H1 (cell line): Measurements from ENCODE around the gene EFCAB10. TPM values are rescaled to one million over a fixed set of nuclear protein-coding genes. Genes with fewer than 3 reads are reported as not detected.

Experiments
- BRCA1 ChIP-seq: IDR thresholded peaks from 2 replicates; pipeline ENCODE4 v1.6.1; 2012; ENCODE audit warnings: low read depth, low read length, improper control_type of control experiment
- CHD2 ChIP-seq: IDR thresholded peaks from 2 replicates; pipeline ENCODE4 v1.6.1; 2012; ENCODE audit warnings: low read length, improper control_type of control experiment
- EZH2 ChIP-seq: fragments of 200-600 bp; sonication (generic); IDR thresholded peaks from 2 replicates; pipeline ENCODE4 v1.7.1; 2012; ENCODE audit warnings: low read depth, mild to moderate bottlenecking, moderate library complexity, low read length, inconsistent platforms; ENCODE audit not compliant: severe bottlenecking
- JUND ChIP-seq: IDR thresholded peaks from 2 replicates; pipeline ENCODE4 v1.6.1; 2011; ENCODE audit warnings: mild to moderate bottlenecking, improper control_type of control experiment, low read length
- KDM1A ChIP-seq: fragments of 200-600, 300-600 bp; sonication (generic); IDR thresholded peaks from 2 replicates; pipeline ENCODE4 v1.7.1; 2016; ENCODE audit warnings: mild to moderate bottlenecking, low read length, borderline replicate concordance
- RNF2 ChIP-seq: fragments of 200-900, 300-1000 bp; sonication (generic); IDR thresholded peaks from 2 replicates; pipeline ENCODE4 v1.7.1; 2016; ENCODE audit warnings: borderline replicate concordance, low read depth, mild to moderate bottlenecking, antibody characterized with exemption, low read length; ENCODE audit not compliant: poor library complexity, severe bottlenecking; ENCODE audit errors: missing control alignments
- TCF12 ChIP-seq: IDR thresholded peaks from 2 replicates; pipeline ENCODE4 v1.6.1; 2011; ENCODE audit warnings: low read depth, mild to moderate bottlenecking, low read length
- polyA plus RNA-seq, 7 experiments: library from polyadenylated mRNA; depleted of rRNA in 3 of 7; stranded (reverse) in 5 of 7; unstranded in 2 of 7; fragments of >200 nt in 5 of 7; fragments of 200-250 nt in 2 of 7; gene quantifications; 1 replicate in 5 of 7; 2 replicates in 1 of 7; 4 replicates in 1 of 7; pipeline versions ENCODE4 v1.2.1 to v1.2.3, GENCODE V29; 2011 to 2013; ENCODE audit warnings: missing spikeins in 2 of 7, mixed read lengths in 2 of 7
- total RNA-seq: library from RNA; stranded (reverse); fragmentation: NEBNext Ultra II Directional; extraction: Animal tissue kit (Norgen Biotek cat#: 25700); gene quantifications from 2 replicates; pipeline ENCODE4 v1.2.1, GENCODE V29; 2021

EFCAB10 gene
- total and polyA plus RNA-seq, 2 of the 8 experiments (the other 6 are each of a cell fraction or from before 2014, with no cell fraction given): 0.80 to 3.1 TPM

GRCh38 chr7:105623378-105623777 is 42.1 kb upstream of the EFCAB10 start (continued):
- TF ChIP-seq EZH2 (no peak), KDM1A (no peak), CHD2 (no peak), JUND (no peak), TCF12 (no peak), RNF2 (no peak), BRCA1 (no peak)
